Panc1 (cell line): ENCODE data around the gene TMEM40. TPM values are rescaled to one million over a fixed set of nuclear protein-coding genes. Genes with fewer than 3 reads are reported as not detected.

Experiments
- ATAC-seq: fragments of 200-7000 bp; cut with Tn5 transposase; 2 replicates; pipeline ENCODE4 v1.9.1; 2020; ENCODE audit warnings: mild to moderate bottlenecking, moderate library complexity
- BruUV-seq: library from RNA; stranded (reverse); fragments of 400-500 nt; replicated peaks from 2 replicates; lab custom pipeline; 2021; lab: Mats Ljungman, UMichigan
- CTCF ChIA-PET: fragments of 300-600 bp; sonication (Branson Sonifier 250); formaldehyde crosslinking; loops from one replicate; lab custom pipeline; 2022; ENCODE audit warnings: antibody characterized with exemption; lab: Charles Lee
- POLR2A ChIA-PET: fragments of 300-600 bp; sonication (Branson Sonifier 250); formaldehyde crosslinking; loops from one replicate; lab custom pipeline; 2022; ENCODE audit warnings: antibody characterized with exemption; lab: Charles Lee
- DNase-seq: peaks from one replicate; pipeline ENCODE4 v3.0.0-alpha.2; 2010; ENCODE audit warnings: low read depth, low spot score
- H3K27ac ChIP-seq: 2 replicates; pipeline ENCODE4 v1.5.1; 2011; ENCODE audit warnings: mild to moderate bottlenecking, low read length, inconsistent platforms
- H3K27me3 ChIP-seq: fragments of 200-500 bp; sonication (Bioruptor generic); 2 replicates; pipeline ENCODE4 v1.6.0; 2014; ENCODE audit warnings: low read length, inconsistent platforms; ENCODE audit not compliant: control insufficient read depth, insufficient read depth
- H3K36me3 ChIP-seq: fragments of 200-500 bp; sonication (Bioruptor generic); 2 replicates; pipeline ENCODE4 v1.5.1; 2014; ENCODE audit warnings: inconsistent platforms, mild to moderate bottlenecking, low read length, moderate library complexity; ENCODE audit not compliant: control insufficient read depth, insufficient read depth
- H3K4me1 ChIP-seq: 2 replicates; pipeline ENCODE4 v1.5.1; 2011; ENCODE audit warnings: inconsistent platforms, mild to moderate bottlenecking, low read length, moderate library complexity; ENCODE audit not compliant: control insufficient read depth, insufficient read depth
- H3K4me3 ChIP-seq, 2 experiments: 2 replicates each; pipeline ENCODE4 v1.5.1; 2011 to 2012; ENCODE audit warnings: low read depth in 2 of 2, low read length in 2 of 2, mild to moderate bottlenecking in 2 of 2, inconsistent platforms in 1 of 2, moderate library complexity in 1 of 2
- H3K9me3 ChIP-seq: fragments of 200-500 bp; sonication (Bioruptor generic); 2 replicates; pipeline ENCODE4 v1.5.1; 2014; ENCODE audit warnings: low read depth, mild to moderate bottlenecking, inconsistent platforms, low read length, moderate library complexity; ENCODE audit not compliant: control insufficient read depth, insufficient read depth
- CTCF ChIP-seq: fragments of 450-650 bp; IDR thresholded peaks from 2 replicates; pipeline ENCODE4 v1.5.1; 2017; ENCODE audit warnings: mild to moderate bottlenecking
- POLR2AphosphoS5 ChIP-seq: IDR thresholded peaks from 2 replicates; pipeline ENCODE4 v1.6.1; 2012; ENCODE audit warnings: mild to moderate bottlenecking, low read depth, low read length, moderate library complexity
- SIN3A ChIP-seq: IDR thresholded peaks from 2 replicates; pipeline ENCODE4 v1.6.1; 2012; ENCODE audit warnings: low read depth, mild to moderate bottlenecking, low read length, moderate library complexity, borderline replicate concordance; ENCODE audit not compliant: insufficient read depth
- TCF7L2 ChIP-seq: IDR thresholded peaks from 2 replicates; pipeline ENCODE4 v1.6.1; 2011; ENCODE audit warnings: mild to moderate bottlenecking, low read depth, low read length, inconsistent platforms
- in situ Hi-C: cut with HindIII; loops from 2 replicates; pipeline ENCODE4 v1.10.0; 2016; ENCODE audit warnings: low sequenced_read_pairs, low pct_unique_long_range_greater_than_20kb
- intact Hi-C: fragments of 100-400 bp; cut with micrococcal nuclease; formaldehyde crosslinking; loops from one replicate; pipeline ENCODE4 v1.10.0; 2022; ENCODE audit not compliant: unreplicated experiment
- total RNA-seq: library from RNA; stranded (reverse); gene quantifications from one replicate; pipeline ENCODE4 v1.2.1, GENCODE V29; 2021; ENCODE audit not compliant: unreplicated experiment
- TF ChIP-seq, protein P1 (sequence below), 2 experiments: IDR thresholded peaks; 2 replicates each; pipeline ENCODE4 v1.6.1; 2011 to 2012; ENCODE audit warnings: low read depth in 2 of 2, control low read depth in 1 of 2, low read length in 1 of 2, mild to moderate bottlenecking in 1 of 2, moderate library complexity in 1 of 2; ENCODE audit not compliant: insufficient read depth in 1 of 2

TMEM40 gene
- total RNA-seq, 1 experiment from 2014 or later = 1.3 TPM

DNA sequence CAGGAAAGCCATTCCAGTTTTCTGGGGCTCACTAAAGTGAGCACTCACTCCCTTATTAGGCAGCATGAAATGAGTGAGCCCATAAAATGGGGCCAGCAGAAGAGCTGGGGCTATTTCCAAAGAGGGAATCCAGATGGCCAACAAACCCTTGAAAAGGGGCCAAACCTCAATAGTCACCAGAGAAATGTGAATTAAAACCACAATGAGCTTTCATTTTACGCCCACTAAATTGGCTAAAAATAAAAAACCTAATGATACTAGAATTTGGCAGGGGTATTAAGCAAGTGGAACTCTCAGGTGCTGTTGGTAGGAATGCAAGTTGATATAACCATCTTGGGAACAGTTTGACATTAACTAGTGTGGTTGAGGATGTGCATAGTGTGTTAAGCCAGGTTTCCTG lies 53.1 kb downstream of the TMEM40 start:
- intact Hi-C loops (no loop called here), in situ Hi-C loops (no loop called here)
- Histone ChIP-seq H3K27ac (no peak overlapping the region), H3K36me3 (no peaks in the 10 kb centered on the region), H3K4me1 (no peaks in the 10 kb centered on the region), H3K4me3 (no peak overlapping the region), H3K9me3 (no peaks in the 10 kb centered on the region), H3K27me3 (no peaks in the 10 kb centered on the region)
- ATAC-seq (no peak), DNase-seq (no peak)
- no TSS peak for BruUV-seq
- TF ChIP-seq CTCF = no peak
- no peak for TF ChIP-seq POLR2AphosphoS5
- POLR2A ChIA-PET = no interaction called here
- CTCF ChIA-PET = interaction anchor here (0.7 kb wide), 1 partner anchor 172 kb away, joined by 3 read pairs; no protein-coding TSS in a partner anchor

- no peak for ATAC-seq
- in situ Hi-C loops = no loop called here
- no peak for DNase-seq
- Histone ChIP-seq H3K9me3 (no peaks in the 10 kb centered on the region), H3K27ac (no peak overlapping the region), H3K4me3 (no peak overlapping the region), H3K36me3 (no peaks in the 10 kb centered on the region), H3K4me1 (no peaks in the 10 kb centered on the region), H3K27me3 (no peaks in the 10 kb centered on the region)
- POLR2A ChIA-PET = no interaction called here
- intact Hi-C loops = no loop called here
- CTCF ChIA-PET = interaction anchor here (0.7 kb wide), 1 partner anchor 172 kb away, joined by 3 read pairs; no protein-coding TSS in a partner anchor
- TF ChIP-seq, protein P1, sequence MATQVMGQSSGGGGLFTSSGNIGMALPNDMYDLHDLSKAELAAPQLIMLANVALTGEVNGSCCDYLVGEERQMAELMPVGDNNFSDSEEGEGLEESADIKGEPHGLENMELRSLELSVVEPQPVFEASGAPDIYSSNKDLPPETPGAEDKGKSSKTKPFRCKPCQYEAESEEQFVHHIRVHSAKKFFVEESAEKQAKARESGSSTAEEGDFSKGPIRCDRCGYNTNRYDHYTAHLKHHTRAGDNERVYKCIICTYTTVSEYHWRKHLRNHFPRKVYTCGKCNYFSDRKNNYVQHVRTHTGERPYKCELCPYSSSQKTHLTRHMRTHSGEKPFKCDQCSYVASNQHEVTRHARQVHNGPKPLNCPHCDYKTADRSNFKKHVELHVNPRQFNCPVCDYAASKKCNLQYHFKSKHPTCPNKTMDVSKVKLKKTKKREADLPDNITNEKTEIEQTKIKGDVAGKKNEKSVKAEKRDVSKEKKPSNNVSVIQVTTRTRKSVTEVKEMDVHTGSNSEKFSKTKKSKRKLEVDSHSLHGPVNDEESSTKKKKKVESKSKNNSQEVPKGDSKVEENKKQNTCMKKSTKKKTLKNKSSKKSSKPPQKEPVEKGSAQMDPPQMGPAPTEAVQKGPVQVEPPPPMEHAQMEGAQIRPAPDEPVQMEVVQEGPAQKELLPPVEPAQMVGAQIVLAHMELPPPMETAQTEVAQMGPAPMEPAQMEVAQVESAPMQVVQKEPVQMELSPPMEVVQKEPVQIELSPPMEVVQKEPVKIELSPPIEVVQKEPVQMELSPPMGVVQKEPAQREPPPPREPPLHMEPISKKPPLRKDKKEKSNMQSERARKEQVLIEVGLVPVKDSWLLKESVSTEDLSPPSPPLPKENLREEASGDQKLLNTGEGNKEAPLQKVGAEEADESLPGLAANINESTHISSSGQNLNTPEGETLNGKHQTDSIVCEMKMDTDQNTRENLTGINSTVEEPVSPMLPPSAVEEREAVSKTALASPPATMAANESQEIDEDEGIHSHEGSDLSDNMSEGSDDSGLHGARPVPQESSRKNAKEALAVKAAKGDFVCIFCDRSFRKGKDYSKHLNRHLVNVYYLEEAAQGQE (IDR thresholded peaks at IDR 0.05; ENCODE audit: insufficient read depth in 1 of 2, low read depth in 2 of 2, low read length in 1 of 2) = no peak
- TF ChIP-seq CTCF (no peak), POLR2AphosphoS5 (no peak), TCF7L2 (no peak), SIN3A (no peak)
- no TSS peak for BruUV-seq
These were observed 53.6 kb downstream of the TMEM40 start for GRCh38 chr3:12705374-12705926.
